Smooth muscle cell (in vitro differentiated cells): ENCODE data around the gene ETV4. TPM values are rescaled to one million over a fixed set of nuclear protein-coding genes. Genes with fewer than 3 reads are reported as not detected.
"Not testable (repeated sequence)": the region's sequence is repeated elsewhere in the genome, so short reads cannot be mapped to it uniquely, and the experiment has no call there.

Source experiments
- DNase-seq: peaks from one replicate; lab custom pipeline; 2025; ENCODE audit not compliant: unreplicated experiment; lab: John Stamatoyannopoulos, UW
- H2AFZ ChIP-seq: fragments of 200-600 bp; sonication (generic); 2 replicates; pipeline ENCODE4 v1.6.0; 2016; ENCODE audit warnings: antibody characterized with exemption, low read depth, mild to moderate bottlenecking
- H3F3A ChIP-seq: fragments of 200-600 bp; sonication (generic); 2 replicates; pipeline ENCODE4 v1.6.0; 2017; ENCODE audit warnings: antibody characterized with exemption, low read depth
- H3K27ac ChIP-seq: fragments of 200-600 bp; sonication (generic); 2 replicates; pipeline ENCODE4 v1.5.1; 2016; ENCODE audit warnings: low read depth, mild to moderate bottlenecking
- H3K27me3 ChIP-seq: fragments of 200-600 bp; sonication (generic); 2 replicates; pipeline ENCODE4 v1.6.1; 2016; ENCODE audit warnings: low read depth, mild to moderate bottlenecking
- H3K36me3 ChIP-seq: fragments of 200-600 bp; sonication (generic); 2 replicates; pipeline ENCODE4 v1.5.1; 2016; ENCODE audit warnings: low read depth
- H3K4me1 ChIP-seq: fragments of 200-600 bp; sonication (generic); 2 replicates; pipeline ENCODE4 v1.5.1; 2016; ENCODE audit warnings: low read depth
- H3K4me2 ChIP-seq: fragments of 200-600 bp; sonication (generic); 2 replicates; pipeline ENCODE4 v1.6.0; 2016; ENCODE audit warnings: mild to moderate bottlenecking
- H3K4me3 ChIP-seq: fragments of 200-600 bp; sonication (generic); 2 replicates; pipeline ENCODE4 v1.5.1; 2016; ENCODE audit warnings: mild to moderate bottlenecking
- H3K79me2 ChIP-seq: fragments of 200-600 bp; sonication (generic); 2 replicates; pipeline ENCODE4 v1.6.0; 2016; ENCODE audit warnings: low read depth, mild to moderate bottlenecking
- H3K9ac ChIP-seq: fragments of 200-600 bp; sonication (generic); 2 replicates; pipeline ENCODE4 v1.6.0; 2016; ENCODE audit warnings: low read depth
- H3K9me3 ChIP-seq: fragments of 200-600 bp; sonication (generic); replicated peaks from 2 replicates; pipeline ENCODE4 v1.5.1; 2016; ENCODE audit warnings: low read depth
- H4K20me1 ChIP-seq: fragments of 200-600 bp; sonication (generic); 2 replicates; pipeline ENCODE4 v1.6.0; 2016; ENCODE audit warnings: low read depth
- WGBS: methylation state at CpG from one replicate; pipeline ENCODE4 v1.1.7; 2016; ENCODE audit warnings: low lambda C conversion rate; 5-methylcytosine and 5-hydroxymethylcytosine counted together
- polyA plus RNA-seq: library from polyadenylated mRNA; unstranded; fragments of >200 nt; fragmentation: Nextera tagmentation; extraction: Ambion mirVana; gene quantifications from 2 replicates; pipeline ENCODE4 v1.2.1, GENCODE V29; 2016
- total RNA-seq: library from RNA; depleted of rRNA; stranded (reverse); fragments of >200 nt; gene quantifications from 2 replicates; pipeline ENCODE4 v1.2.3, GENCODE V29; 2014
- TF ChIP-seq, protein P1 (sequence below): fragments of 200-600 bp; sonication (generic); IDR thresholded peaks from 2 replicates; pipeline ENCODE4 v1.5.1; 2017; ENCODE audit warnings: borderline replicate concordance, mild to moderate bottlenecking, antibody characterized with exemption; ENCODE audit not compliant: insufficient read depth, poor library complexity, severe bottlenecking

Gene ETV4
- total and polyA plus RNA-seq, 2 experiments from 2014 or later: 21.7 to 33.5 TPM

DNA sequence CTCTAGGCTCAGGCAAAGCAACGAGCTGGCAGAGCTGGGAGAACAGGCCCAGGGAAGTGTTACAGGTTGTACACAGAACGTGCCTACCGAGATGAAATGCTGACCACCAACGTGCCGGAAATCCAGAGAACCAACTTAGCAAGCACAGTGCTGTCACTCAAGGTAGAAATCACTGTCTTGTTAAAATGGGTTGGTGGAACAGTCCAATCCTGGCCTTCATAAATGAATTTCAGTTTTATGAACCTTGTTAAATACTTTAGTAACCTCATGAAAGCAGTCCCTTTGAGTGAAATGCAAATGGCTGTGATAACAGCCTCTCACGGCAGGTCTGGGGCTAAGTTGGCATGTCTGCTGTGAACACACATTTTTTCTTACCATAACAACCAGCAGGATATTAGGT is 29.0 kb downstream of the ETV4 start:
- Histone ChIP-seq H4K20me1 (no peaks in the 10 kb centered on the region), H3K9me3 (no peaks in the 10 kb centered on the region), H3K4me1 (no peaks in the 10 kb centered on the region), H3K27ac (no peak overlapping the region), H2AFZ (no peak overlapping the region), H3K4me2 (no peak overlapping the region), H3K27me3 (no peaks in the 10 kb centered on the region), H3K9ac (no peak overlapping the region), H3F3A (no peaks in the 10 kb centered on the region), H3K79me2 (no peaks in the 10 kb centered on the region), H3K36me3 (peaks cover 19% of the 10 kb centered on the region), H3K4me3 (no peak overlapping the region)
- WGBS: 76% methylated on average over 6 of the region's 6 CpGs
- DNase-seq: no peak
- TF ChIP-seq, protein P1, sequence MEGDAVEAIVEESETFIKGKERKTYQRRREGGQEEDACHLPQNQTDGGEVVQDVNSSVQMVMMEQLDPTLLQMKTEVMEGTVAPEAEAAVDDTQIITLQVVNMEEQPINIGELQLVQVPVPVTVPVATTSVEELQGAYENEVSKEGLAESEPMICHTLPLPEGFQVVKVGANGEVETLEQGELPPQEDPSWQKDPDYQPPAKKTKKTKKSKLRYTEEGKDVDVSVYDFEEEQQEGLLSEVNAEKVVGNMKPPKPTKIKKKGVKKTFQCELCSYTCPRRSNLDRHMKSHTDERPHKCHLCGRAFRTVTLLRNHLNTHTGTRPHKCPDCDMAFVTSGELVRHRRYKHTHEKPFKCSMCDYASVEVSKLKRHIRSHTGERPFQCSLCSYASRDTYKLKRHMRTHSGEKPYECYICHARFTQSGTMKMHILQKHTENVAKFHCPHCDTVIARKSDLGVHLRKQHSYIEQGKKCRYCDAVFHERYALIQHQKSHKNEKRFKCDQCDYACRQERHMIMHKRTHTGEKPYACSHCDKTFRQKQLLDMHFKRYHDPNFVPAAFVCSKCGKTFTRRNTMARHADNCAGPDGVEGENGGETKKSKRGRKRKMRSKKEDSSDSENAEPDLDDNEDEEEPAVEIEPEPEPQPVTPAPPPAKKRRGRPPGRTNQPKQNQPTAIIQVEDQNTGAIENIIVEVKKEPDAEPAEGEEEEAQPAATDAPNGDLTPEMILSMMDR: no peak

DNA sequence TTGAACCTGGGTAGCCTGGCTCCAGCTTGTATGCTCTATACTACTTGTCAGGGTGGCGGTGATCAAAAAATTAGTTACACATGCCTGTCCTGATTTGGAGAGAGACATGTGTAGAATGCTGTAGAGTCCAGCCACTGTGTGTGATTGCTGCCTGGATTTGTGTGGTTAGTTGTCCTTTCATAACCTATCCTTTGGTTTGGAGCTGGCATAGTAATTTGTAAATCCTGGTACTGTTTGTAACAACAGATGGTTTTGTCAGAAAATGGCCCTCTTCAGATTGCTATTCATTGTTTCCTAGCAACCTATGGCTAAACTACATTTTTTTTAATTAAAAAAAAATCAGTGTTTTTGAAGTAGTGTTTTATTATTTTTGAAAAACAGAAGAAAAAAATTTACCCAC is 30.5 kb downstream of the ETV4 start:
- Histone ChIP-seq H3K9ac (no peak overlapping the region), H2AFZ (no peak overlapping the region), H3K4me1 (no peaks in the 10 kb centered on the region), H3K4me3 (no peak overlapping the region), H4K20me1 (no peaks in the 10 kb centered on the region), H3K79me2 (no peaks in the 10 kb centered on the region), H3F3A (no peaks in the 10 kb centered on the region), H3K9me3 (no peaks in the 10 kb centered on the region), H3K36me3 (peaks cover 9% of the 10 kb centered on the region), H3K27ac (no peak overlapping the region), H3K27me3 (no peaks in the 10 kb centered on the region), H3K4me2 (no peak overlapping the region)
- DNase-seq: no peak
- 100% methylated on average over 1 of the region's 1 CpG for WGBS
- TF ChIP-seq, protein P1: no peak

DNA sequence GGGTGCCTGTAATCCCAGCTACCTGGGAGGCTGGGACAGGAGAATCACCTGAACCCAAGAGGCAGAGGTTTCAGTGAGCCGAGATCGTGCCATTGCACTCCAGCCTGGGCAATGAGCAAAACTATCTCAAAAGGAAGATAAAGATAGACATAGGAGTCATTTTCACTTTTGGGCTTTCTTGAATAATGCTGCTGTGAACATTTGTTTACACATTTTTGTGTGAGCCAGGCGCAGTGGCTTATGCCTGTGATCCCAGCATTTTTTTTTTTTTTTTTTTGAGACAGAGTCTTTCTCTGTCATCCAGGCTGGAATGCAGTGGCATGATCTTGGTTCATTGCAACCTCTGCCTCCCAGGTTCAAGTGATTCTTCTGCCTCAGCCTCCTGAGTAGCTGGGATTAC is 34.9 kb downstream of the ETV4 start:
- not testable (repeated sequence) for H3K27me3 ChIP-seq, H3F3A ChIP-seq, H3K9ac ChIP-seq, H3K9me3 ChIP-seq, H3K4me2 ChIP-seq, H3K79me2 ChIP-seq, H3K36me3 ChIP-seq, H4K20me1 ChIP-seq, H3K4me1 ChIP-seq, H3K4me3 ChIP-seq, H3K27ac ChIP-seq, DNase-seq, H2AFZ ChIP-seq
- 91% methylated on average over 3 of the region's 3 CpGs for WGBS

DNA sequence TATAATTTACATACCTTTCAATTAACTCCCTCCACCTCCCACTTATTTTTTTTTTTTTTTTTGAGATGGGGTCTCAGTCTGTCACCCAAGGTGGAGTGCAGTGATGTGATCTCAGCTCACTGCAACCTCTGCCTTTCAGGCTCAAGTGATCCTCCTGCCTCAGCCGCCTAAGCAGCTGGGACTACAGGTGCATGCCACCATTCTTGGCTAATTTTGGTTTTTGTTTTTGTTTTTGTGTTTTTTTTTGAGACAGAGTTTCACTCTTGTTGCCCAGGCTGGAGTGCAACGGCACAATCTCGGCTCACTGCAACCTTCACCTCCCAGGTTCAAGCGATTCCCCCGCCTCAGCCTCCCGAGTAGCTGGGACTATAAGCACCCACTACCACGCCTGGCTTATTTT is 36.7 kb downstream of the ETV4 start:
- H3K36me3 ChIP-seq: peaks cover 13% of the 10 kb centered on the region
- H3K27ac ChIP-seq, H3K79me2 ChIP-seq, H3K9me3 ChIP-seq, DNase-seq, H3K4me3 ChIP-seq, H3F3A ChIP-seq, H3K4me1 ChIP-seq, H3K4me2 ChIP-seq, H3K9ac ChIP-seq, H3K27me3 ChIP-seq, H2AFZ ChIP-seq, H4K20me1 ChIP-seq: not testable (repeated sequence)
- WGBS: 95% methylated on average over 6 of the region's 7 CpGs

DNA sequence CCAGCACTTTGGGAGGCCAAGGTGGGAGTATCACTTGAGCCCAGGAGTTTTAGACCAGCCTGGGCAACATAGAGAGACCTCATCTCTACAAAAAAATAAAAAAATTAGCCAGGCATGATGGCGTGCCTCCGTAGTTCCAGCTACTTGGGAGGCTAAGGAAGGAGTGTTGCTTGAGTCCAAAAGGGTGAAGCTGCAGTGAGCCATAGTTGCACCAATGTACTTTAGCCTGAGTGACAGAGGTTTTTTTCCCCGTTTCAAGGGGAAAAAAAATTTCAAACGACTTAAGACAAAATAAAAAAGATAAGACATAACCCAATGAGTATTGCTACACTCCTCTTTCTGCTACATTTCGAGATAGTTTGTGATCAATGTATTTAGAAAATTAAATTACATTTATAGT is 55.5 kb downstream of the ETV4 start:
- Histone ChIP-seq H3K79me2 (peaks cover 38% of the 10 kb centered on the region), H3F3A (no peaks in the 10 kb centered on the region), H3K4me2 (no peak overlapping the region), H3K4me3 (no peak overlapping the region), H3K36me3 (peaks cover 19% of the 10 kb centered on the region), H3K9me3 (no peaks in the 10 kb centered on the region), H3K27me3 (no peaks in the 10 kb centered on the region), H3K9ac (no peak overlapping the region), H4K20me1 (peaks cover 34% of the 10 kb centered on the region), H3K4me1 (peaks cover 3% of the 10 kb centered on the region), H2AFZ (no peak overlapping the region), H3K27ac (no peak overlapping the region)
- TF ChIP-seq, protein P1: no peak
- DNase-seq: no peak
- 99% methylated on average over 5 of the region's 5 CpGs for WGBS
